IMR-90 (cell line): Measurements from ENCODE around the gene CD300LG. TPM values are rescaled to one million over a fixed set of nuclear protein-coding genes. Genes with fewer than 3 reads are reported as not detected.

ENCODE experiments used
- ATAC-seq: fragments of 200-7000 bp; cut with Tn5 transposase; 2 replicates; pipeline ENCODE4 v1.9.1; 2020; ENCODE audit warnings: low read depth, mild to moderate bottlenecking, moderate library complexity
- BruUV-seq: library from RNA; stranded (reverse); fragments of 400-500 nt; replicated peaks from 2 replicates; lab custom pipeline; 2021; lab: Mats Ljungman, UMichigan
- CTCF ChIA-PET: fragments of 300-600 bp; formaldehyde crosslinking; extraction: SDS; loops from one replicate; lab custom pipeline; 2021; ENCODE audit warnings: antibody characterized with exemption; lab: Yijun Ruan, JAX
- POLR2A ChIA-PET: fragments of 300-600 bp; sonication (Branson Sonifier 250); formaldehyde crosslinking; loops from one replicate; lab custom pipeline; 2022; ENCODE audit warnings: antibody characterized with exemption; ENCODE audit not compliant: unreplicated experiment; lab: Charles Lee
- DNase-seq: peaks from one replicate; pipeline ENCODE4 v3.0.0; 2013
- H2AFZ ChIP-seq: replicated peaks from 2 replicates; pipeline ENCODE3; 2013; ENCODE audit warnings: low read length, mild to moderate bottlenecking; ENCODE audit not compliant: poor library complexity
- H2AK5ac ChIP-seq: 2 replicates; pipeline ENCODE4 v1.6.1; 2013; ENCODE audit warnings: low read depth, low read length, inconsistent platforms
- H2AK9ac ChIP-seq: replicated peaks from 2 replicates; pipeline ENCODE3; 2013; ENCODE audit warnings: mild to moderate bottlenecking, low read depth, low read length, moderate library complexity; ENCODE audit not compliant: poor library complexity
- H2BK120ac ChIP-seq: 2 replicates; pipeline ENCODE4 v1.6.1; 2013; ENCODE audit warnings: low read depth, low read length, inconsistent platforms
- H2BK15ac ChIP-seq: 3 replicates; pipeline ENCODE4 v1.6.1; 2013; ENCODE audit warnings: low read depth, low read length, inconsistent platforms
- H2BK20ac ChIP-seq: 2 replicates; pipeline ENCODE4 v1.6.1; 2013; ENCODE audit warnings: low read depth, mild to moderate bottlenecking, inconsistent platforms, low read length, moderate library complexity
- H2BK5ac ChIP-seq: 2 replicates; pipeline ENCODE4 v1.6.1; 2013; ENCODE audit warnings: mild to moderate bottlenecking, low read depth, low read length, inconsistent platforms; ENCODE audit not compliant: poor library complexity, severe bottlenecking
- H3K14ac ChIP-seq: replicated peaks from 2 replicates; pipeline ENCODE4 v1.6.1; 2013; ENCODE audit warnings: low read depth, low read length, inconsistent platforms
- H3K18ac ChIP-seq: 2 replicates; pipeline ENCODE4 v1.6.1; 2013; ENCODE audit warnings: low read depth, low read length, control low read depth
- H3K23ac ChIP-seq: 2 replicates; pipeline ENCODE4 v1.6.1; 2013; ENCODE audit warnings: low read depth, low read length, inconsistent platforms
- H3K27ac ChIP-seq: 2 replicates; pipeline ENCODE4 v1.5.1; 2013; ENCODE audit warnings: mild to moderate bottlenecking, control low read depth, low read length; ENCODE audit not compliant: insufficient read depth
- H3K27me3 ChIP-seq: 2 replicates; pipeline ENCODE4 v1.6.1; 2013; ENCODE audit warnings: low read length; ENCODE audit not compliant: control insufficient read depth, insufficient read depth
- H3K36me3 ChIP-seq: 2 replicates; pipeline ENCODE4 v1.6.1; 2013; ENCODE audit warnings: low read length, mixed read lengths; ENCODE audit not compliant: control insufficient read depth, insufficient read depth
- H3K4ac ChIP-seq: 2 replicates; pipeline ENCODE4 v1.6.1; 2013; ENCODE audit warnings: low read depth, low read length, inconsistent platforms
- H3K4me1 ChIP-seq: 2 replicates; pipeline ENCODE4 v1.6.1; 2013; ENCODE audit warnings: low read length, mixed read lengths; ENCODE audit not compliant: control insufficient read depth, insufficient read depth
- H3K4me2 ChIP-seq: 2 replicates; pipeline ENCODE4 v1.6.1; 2013; ENCODE audit warnings: low read depth, mild to moderate bottlenecking, control low read depth, low read length, moderate library complexity
- H3K4me3 ChIP-seq: 2 replicates; pipeline ENCODE4 v1.5.1; 2013; ENCODE audit warnings: low read depth, mild to moderate bottlenecking, control low read depth, low read length, moderate library complexity; ENCODE audit not compliant: insufficient read depth
- H3K56ac ChIP-seq: 2 replicates; pipeline ENCODE4 v1.6.1; 2013; ENCODE audit warnings: low read length, inconsistent platforms; ENCODE audit not compliant: insufficient read depth; ENCODE audit errors: extremely low read depth
- H3K79me1 ChIP-seq, 2 experiments: 2 replicates each; pipeline ENCODE4 v1.6.1; 2013; ENCODE audit warnings: low read length in 2 of 2, inconsistent platforms in 1 of 2, low read depth in 1 of 2
- H3K9ac ChIP-seq: 2 replicates; pipeline ENCODE4 v1.6.1; 2013; ENCODE audit warnings: low read depth, low read length, control low read depth
- H3K9me1 ChIP-seq: 2 replicates; pipeline ENCODE4 v1.6.1; 2013; ENCODE audit warnings: low read length, inconsistent platforms; ENCODE audit not compliant: insufficient read depth
- H3K9me3 ChIP-seq: 2 replicates; pipeline ENCODE4 v1.6.1; 2013; ENCODE audit warnings: low read length; ENCODE audit not compliant: control insufficient read depth, insufficient read depth
- H4K20me1 ChIP-seq: 2 replicates; pipeline ENCODE4 v1.6.1; 2013; ENCODE audit warnings: low read length, inconsistent platforms; ENCODE audit not compliant: insufficient read depth
- H4K5ac ChIP-seq: 2 replicates; pipeline ENCODE4 v1.6.1; 2013; ENCODE audit warnings: mild to moderate bottlenecking, low read depth, low read length, control low read depth
- H4K8ac ChIP-seq, 2 experiments: 2 replicates each; pipeline ENCODE4 v1.6.1; 2013; ENCODE audit warnings: low read depth in 2 of 2, low read length in 2 of 2, control low read depth in 1 of 2, inconsistent platforms in 1 of 2
- H4K91ac ChIP-seq: 2 replicates; pipeline ENCODE4 v1.6.1; 2013; ENCODE audit warnings: low read depth, low read length, inconsistent platforms; ENCODE audit not compliant: insufficient read depth
- BHLHE40 ChIP-seq: fragments of 150-350 bp; IDR thresholded peaks from 2 replicates; pipeline ENCODE4 v1.6.1; 2016; ENCODE audit warnings: mild to moderate bottlenecking, low read depth, low read length
- CEBPB ChIP-seq: IDR thresholded peaks from 2 replicates; pipeline ENCODE4 v1.6.1; 2012; ENCODE audit warnings: low read depth, low read length, improper control_type of control experiment
- CHD1 ChIP-seq: IDR thresholded peaks from 2 replicates; pipeline ENCODE4 v1.6.1; 2012; ENCODE audit warnings: low read depth, low read length, improper control_type of control experiment
- FOS ChIP-seq: fragments of 150-350 bp; IDR thresholded peaks from 2 replicates; pipeline ENCODE4 v1.6.1; 2016; ENCODE audit warnings: low read depth, low read length
- MAFK ChIP-seq: IDR thresholded peaks from 2 replicates; pipeline ENCODE4 v1.6.1; 2012; ENCODE audit warnings: low read depth, low read length, improper control_type of control experiment
- MXI1 ChIP-seq: IDR thresholded peaks from 2 replicates; pipeline ENCODE4 v1.6.1; 2012; ENCODE audit warnings: low read depth, mild to moderate bottlenecking, low read length, moderate library complexity, borderline replicate concordance
- POLR2A ChIP-seq: IDR thresholded peaks from 2 replicates; pipeline ENCODE4 v1.6.1; 2012; ENCODE audit warnings: mild to moderate bottlenecking, low read depth, low read length
- RAD21 ChIP-seq: IDR thresholded peaks from 2 replicates; pipeline ENCODE4 v1.6.1; 2012; ENCODE audit warnings: low read length, improper control_type of control experiment
- RCOR1 ChIP-seq: IDR thresholded peaks from 2 replicates; pipeline ENCODE4 v1.6.1; 2012; ENCODE audit warnings: mild to moderate bottlenecking, low read length, improper control_type of control experiment; ENCODE audit not compliant: insufficient replicate concordance
- SMC3 ChIP-seq: fragments of 150-350 bp; IDR thresholded peaks from 2 replicates; pipeline ENCODE4 v1.6.1; 2016; ENCODE audit warnings: low read depth, mild to moderate bottlenecking, antibody characterized with exemption, low read length, moderate library complexity
- WGBS, 2 experiments: methylation state at CpG; one replicate each; pipeline versions ENCODE4 v1.1.5 to v1.1.7; 2013; ENCODE audit warnings: missing lambda C conversion rate in 2 of 2; ENCODE audit not compliant: insufficient read length in 1 of 2; ENCODE audit errors: extremely low coverage in 2 of 2; 5-methylcytosine and 5-hydroxymethylcytosine counted together
- dilution Hi-C: fragments of 300-500 bp; cut with HindIII; formaldehyde crosslinking; loops from one replicate; pipeline ENCODE4 v1.14.3; 2018; ENCODE audit warnings: low sequenced_read_pairs; ENCODE audit not compliant: unreplicated experiment
- in situ Hi-C: fragments of 300-500 bp; cut with MboI; formaldehyde crosslinking; loops from 3 replicates; pipeline ENCODE4 v1.14.3; 2019; ENCODE audit warnings: low sequenced_read_pairs, inconsistent platforms, mixed read lengths
- intact Hi-C: fragments of 100-400 bp; cut with micrococcal nuclease; formaldehyde crosslinking; loops from 2 replicates; pipeline ENCODE4 v1.10.0; 2022
- polyA plus RNA-seq, 3 experiments: library from polyadenylated mRNA; depleted of rRNA; stranded (reverse); fragments of >200 nt; gene quantifications; 2 replicates each; pipeline ENCODE4 v1.2.3, GENCODE V29; 2012; ENCODE audit warnings: low replicate concordance in 1 of 3
- total RNA-seq: library from RNA; depleted of rRNA; stranded (reverse); fragments of >200 nt; gene quantifications from 2 replicates; pipeline ENCODE4 v1.2.3, GENCODE V29; 2012

The CD300LG gene
- total and polyA plus RNA-seq, 2 of the 4 experiments (the other 2 are of a cell fraction): not detected

DNA sequence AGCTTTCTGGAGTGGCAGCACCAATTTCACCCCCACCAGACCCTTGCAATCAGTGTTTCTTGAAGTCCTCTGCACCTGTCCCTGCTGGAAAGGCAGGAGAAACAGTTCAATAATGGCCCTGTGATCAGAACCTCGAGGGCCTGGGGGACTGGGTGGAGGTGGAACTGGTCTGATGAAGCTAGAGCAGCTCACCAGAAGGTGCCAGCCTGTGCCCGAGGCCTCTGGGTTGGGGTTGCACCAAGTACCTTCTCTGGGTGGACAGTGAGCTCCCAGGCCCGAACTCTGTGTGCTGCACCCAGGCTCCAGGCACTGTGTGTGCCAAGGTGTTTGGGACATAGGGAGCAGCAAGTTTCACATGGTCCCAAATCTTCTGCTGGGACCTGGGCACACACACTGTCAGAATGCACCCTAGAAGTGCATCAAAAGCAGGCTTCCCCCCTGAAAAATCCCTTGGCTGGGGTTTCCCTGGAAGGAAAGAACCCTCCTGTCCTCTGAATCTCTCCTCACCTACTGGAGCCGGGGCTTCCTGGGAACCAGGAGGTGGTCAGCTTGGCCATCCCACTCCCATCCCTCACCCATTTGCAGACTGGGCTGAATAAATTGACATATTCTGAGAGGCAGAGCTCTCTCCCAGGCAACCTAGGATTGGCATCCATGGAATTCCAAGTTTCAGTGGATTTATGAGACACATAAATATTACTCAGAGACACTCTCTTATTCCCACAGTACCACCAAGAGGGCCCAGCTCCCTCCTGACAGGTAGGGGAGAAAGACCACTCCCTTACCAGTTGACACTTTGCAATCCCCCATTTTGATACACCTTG, 17.4 kb downstream of the CD300LG start:
- Histone ChIP-seq H2AFZ (no peak overlapping the region), H3K79me1 (no peaks in the 10 kb centered on the region), H4K5ac (no peak overlapping the region), H3K56ac (no peak overlapping the region), H3K4me3 (no peak overlapping the region), H2AK9ac (no peak overlapping the region), H3K9ac (no peak overlapping the region), H3K4ac (no peak overlapping the region), H3K9me3 (peaks cover 4% of the 10 kb centered on the region), H3K27me3 (peaks cover 69% of the 10 kb centered on the region), H4K20me1 (no peaks in the 10 kb centered on the region), H3K9me1 (no peaks in the 10 kb centered on the region), H3K23ac (no peak overlapping the region), H2BK15ac (no peak overlapping the region), H2AK5ac (no peak overlapping the region), H3K4me1 (no peaks in the 10 kb centered on the region), H4K91ac (no peak overlapping the region), H4K8ac (no peak overlapping the region), H2BK120ac (no peak overlapping the region), H2BK5ac (no peak overlapping the region), H3K4me2 (no peak overlapping the region), H3K27ac (no peak overlapping the region), H3K18ac (no peak overlapping the region), H3K36me3 (no peaks in the 10 kb centered on the region), H3K14ac (no peak overlapping the region), H2BK20ac (no peak overlapping the region)
- intact Hi-C loops: no loop called here
- no CpG with 5 or more reads among the region's 4 CpGs for WGBS, 2 experiments
- dilution Hi-C loops: no loop called here
- no TSS peak for BruUV-seq
- DNase-seq (no peak), ATAC-seq (no peak)
- in situ Hi-C loops: no loop called here
- POLR2A ChIA-PET: interaction anchor here (0.6 to 0.7 kb wide), 2 partner anchors 11 to 503 kb away, joined by 5 read pairs; no protein-coding TSS in a partner anchor
- TF ChIP-seq MAFK: no peak
- no peak for TF ChIP-seq POLR2A
- TF ChIP-seq BHLHE40: no peak
- TF ChIP-seq MXI1: no peak
- no peak for TF ChIP-seq SMC3
- no peak for TF ChIP-seq CEBPB
- TF ChIP-seq RAD21: no peak
- TF ChIP-seq RCOR1: no peak
- TF ChIP-seq CHD1: no peak
- no peak for TF ChIP-seq FOS
- CTCF ChIA-PET: interaction anchor here (1.0 kb wide), 1 partner anchor 14 kb away, joined by 3 read pairs; no protein-coding TSS in a partner anchor
